ENCODE data around the gene ZNF496.

GRCh38 chr1:247337250-247337746, 5.6 kb upstream of the ZNF496 start:
- TF ChIP-seq EZH2phosphoT487 (IDR thresholded peaks at IDR 0.05; ENCODE audit: borderline replicate concordance, low read depth, low read length) (no peak), CTCF (conservative IDR thresholded peaks at IDR 0.05; ENCODE audit: low read length) (no peak)
